Psoas muscle (tissue), 8 donors: Measurements from ENCODE around the gene INTS7. TPM values are rescaled to one million over a fixed set of nuclear protein-coding genes. Genes with fewer than 3 reads are reported as not detected.
"Not testable (repeated sequence)": the region's sequence is repeated elsewhere in the genome, so short reads cannot be mapped to it uniquely, and the experiment has no call there.

Experiments used
- ATAC-seq, 4 donors: fragments of 200-7000 bp; cut with Tn5 transposase; one replicate each; pipeline ENCODE4 v1.9.1; 2020; ENCODE audit warnings: moderate library complexity in 3 of 4, mild to moderate bottlenecking in 2 of 4
- DNase-seq, 2 donors: peaks; one replicate each; pipeline ENCODE4 v3.0.0-alpha.2; 2020
- H3K27ac ChIP-seq: fragments of 200-600 bp; one replicate; pipeline ENCODE4 v1.8.0; 2022
- H3K27me3 ChIP-seq, 3 donors: fragments of 200-600 bp in 1 of 3; one replicate each; pipeline versions ENCODE4 v1.6.1 to v1.8.0; 2013 to 2022; ENCODE audit warnings: low read length in 2 of 3, mild to moderate bottlenecking in 2 of 3, moderate library complexity in 1 of 3; ENCODE audit not compliant: insufficient read depth in 3 of 3
- H3K36me3 ChIP-seq, 2 donors: fragments of 200-600 bp in 1 of 2; one replicate each; pipeline versions ENCODE4 v1.6.1 to v1.8.0; 2013 to 2022; ENCODE audit warnings: low read depth in 1 of 2, mild to moderate bottlenecking in 1 of 2, moderate library complexity in 1 of 2; ENCODE audit not compliant: insufficient read depth in 1 of 2
- H3K4me1 ChIP-seq: fragments of 200-600 bp; one replicate; pipeline ENCODE4 v1.8.0; 2022
- H3K4me3 ChIP-seq: fragments of 200-600 bp; one replicate; pipeline ENCODE4 v1.8.0; 2022; ENCODE audit warnings: mild to moderate bottlenecking
- H3K9me3 ChIP-seq: fragments of 200-600 bp; one replicate; pipeline ENCODE4 v1.8.0; 2022
- WGBS, 3 donors: extraction: QIAGEN DNeasy Blood & Tissue Kit; methylation state at CpG; one replicate each; pipeline versions ENCODE4 v1.1.6 to v1.1.7; 2013; 5-methylcytosine and 5-hydroxymethylcytosine counted together
- intact Hi-C, 2 donors: fragments of 100-400 bp; cut with DNase I; formaldehyde crosslinking; loops; one replicate each; pipeline versions ENCODE4 v1.11.0 to v1.14.2; 2022
- polyA plus RNA-seq, 3 donors: library from polyadenylated mRNA; stranded (reverse); fragments of 200-250 nt; gene quantifications; one replicate each; pipeline ENCODE4 v1.2.3, GENCODE V29; 2013
- total RNA-seq, 4 donors: library from RNA; stranded (reverse); fragmentation: NEBNext Ultra II Directional in 2 of 4; extraction: Animal tissue kit (Norgen Biotek cat#: 25700) in 2 of 4; gene quantifications; one replicate each; pipeline versions ENCODE4 v1.2.1 to v1.2.4, GENCODE V29; 2021 to 2023
- TF ChIP-seq, protein P1 (sequence below): fragments of 200-600 bp; IDR thresholded peaks from one replicate; pipeline ENCODE4 v1.8.0; 2022; ENCODE audit warnings: antibody characterized with exemption
- donor health status: healthy with polysubstance abuse.
- donor health status: DM: no; HTN: no; CAD: no; lungs with moderate emphysema.
- donor health status: Bipolar disorder and iron deficiency.
- donor health status: healthy.
- donor health status: DM: yes; HTN: yes; CAD: no.
- donor health status: DM: no; HTN: no; CAD: no.
- donor health status: DM: no; HTN: no; CAD: no.
- donor health status: DM: yes; HTN: yes; CAD: no.

The INTS7 gene
- total and polyA plus RNA-seq, 7 donors, result 4.4 to 12.7 (median 7.6) TPM

DNA sequence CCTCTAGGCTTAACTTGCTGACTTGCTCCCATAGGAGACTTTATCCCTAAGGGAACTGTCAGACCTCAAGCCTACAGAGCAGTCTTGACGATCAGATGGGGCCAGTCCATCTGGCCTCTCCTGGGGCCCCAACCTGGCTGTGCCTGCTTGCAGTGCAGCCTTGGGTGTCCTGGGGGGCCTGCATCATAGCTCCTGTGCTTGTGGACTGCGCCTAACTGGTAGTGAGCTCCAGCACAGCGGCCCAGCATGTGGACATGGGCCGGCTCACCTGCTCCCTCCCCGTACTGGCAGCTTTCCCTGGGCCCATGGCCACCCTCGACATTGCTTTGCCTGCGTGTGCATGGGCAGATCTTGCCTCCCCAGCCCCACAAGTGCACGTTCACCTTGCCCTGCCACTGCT is 76.1 kb downstream of the INTS7 start:
- Histone ChIP-seq H3K36me3 (peaks cover 0 to 17% of the 10 kb centered on the region in 2 donors), H3K9me3 (no peaks in the 10 kb centered on the region), H3K4me3 (no peak overlapping the region), H3K4me1 (no peaks in the 10 kb centered on the region), H3K27ac (no peak overlapping the region), H3K27me3 (no peaks in the 10 kb centered on the region)
- intact Hi-C loops, result no loop called here
- DNase-seq, result no peak
- TF ChIP-seq, protein P1, sequence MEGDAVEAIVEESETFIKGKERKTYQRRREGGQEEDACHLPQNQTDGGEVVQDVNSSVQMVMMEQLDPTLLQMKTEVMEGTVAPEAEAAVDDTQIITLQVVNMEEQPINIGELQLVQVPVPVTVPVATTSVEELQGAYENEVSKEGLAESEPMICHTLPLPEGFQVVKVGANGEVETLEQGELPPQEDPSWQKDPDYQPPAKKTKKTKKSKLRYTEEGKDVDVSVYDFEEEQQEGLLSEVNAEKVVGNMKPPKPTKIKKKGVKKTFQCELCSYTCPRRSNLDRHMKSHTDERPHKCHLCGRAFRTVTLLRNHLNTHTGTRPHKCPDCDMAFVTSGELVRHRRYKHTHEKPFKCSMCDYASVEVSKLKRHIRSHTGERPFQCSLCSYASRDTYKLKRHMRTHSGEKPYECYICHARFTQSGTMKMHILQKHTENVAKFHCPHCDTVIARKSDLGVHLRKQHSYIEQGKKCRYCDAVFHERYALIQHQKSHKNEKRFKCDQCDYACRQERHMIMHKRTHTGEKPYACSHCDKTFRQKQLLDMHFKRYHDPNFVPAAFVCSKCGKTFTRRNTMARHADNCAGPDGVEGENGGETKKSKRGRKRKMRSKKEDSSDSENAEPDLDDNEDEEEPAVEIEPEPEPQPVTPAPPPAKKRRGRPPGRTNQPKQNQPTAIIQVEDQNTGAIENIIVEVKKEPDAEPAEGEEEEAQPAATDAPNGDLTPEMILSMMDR, result no peak
- no peak for ATAC-seq
- WGBS, 3 donors, result 96 to 97% (median 96%) methylated on average over 8 of the region's 8 CpGs

DNA sequence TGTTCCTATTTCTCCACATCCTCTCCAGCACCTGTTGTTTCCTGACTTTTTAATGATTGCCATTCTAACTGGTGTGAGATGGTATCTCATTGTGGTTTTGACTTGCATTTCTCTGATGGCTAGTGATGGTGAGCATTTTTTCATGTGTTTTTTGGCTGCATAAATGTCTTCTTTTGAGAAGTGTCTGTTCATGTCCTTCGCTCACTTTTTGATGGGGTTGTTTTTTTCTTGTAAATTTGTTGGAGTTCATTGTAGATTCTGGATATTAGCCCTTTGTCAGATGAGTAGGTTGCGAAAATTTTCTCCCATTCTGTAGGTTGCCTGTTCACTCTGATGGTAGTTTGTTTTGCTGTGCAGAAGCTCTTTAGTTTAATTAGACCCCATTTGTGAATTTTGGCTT is 81.3 kb downstream of the INTS7 start:
- DNase-seq, intact Hi-C loops: not testable (repeated sequence)

DNA sequence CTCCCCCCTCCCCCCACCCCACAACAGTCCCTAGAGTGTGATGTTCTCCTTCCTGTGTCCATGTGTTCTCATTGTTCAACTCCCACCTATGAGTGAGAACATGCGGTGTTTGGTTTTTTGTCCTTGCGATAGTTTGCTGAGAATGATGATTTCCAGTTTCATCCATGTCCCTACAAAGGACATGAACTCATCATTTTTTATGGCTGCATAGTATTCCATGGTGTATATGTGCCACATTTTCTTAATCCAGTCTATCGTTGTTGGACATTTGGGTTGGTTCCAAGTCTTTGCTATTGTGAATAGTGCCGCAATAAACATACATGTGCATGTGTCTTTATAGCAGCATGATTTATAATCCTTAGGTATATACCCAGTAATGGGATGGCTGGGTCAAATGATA is 81.8 kb downstream of the INTS7 start:
- DNase-seq, H3K4me1 ChIP-seq, H3K9me3 ChIP-seq, H3K4me3 ChIP-seq, ATAC-seq, H3K27me3 ChIP-seq, H3K27ac ChIP-seq, intact Hi-C loops: not testable (repeated sequence)
- H3K36me3 ChIP-seq, result peaks cover 0 to 33% of the 10 kb centered on the region in 2 donors
- WGBS, 3 donors, result 93 to 100% (median 100%) methylated on average over 1 to 2 of the region's 4 CpGs

More for the DNA sequence above, 81.3 kb downstream of the INTS7 start:
- H3K27me3 ChIP-seq, H3K4me1 ChIP-seq, H3K9me3 ChIP-seq, ATAC-seq, H3K4me3 ChIP-seq, H3K27ac ChIP-seq: not testable (repeated sequence)
- peaks cover 0 to 33% of the 10 kb centered on the region in 2 donors for H3K36me3 ChIP-seq
- no CpG with 5 or more reads among the region's 2 CpGs for WGBS, 3 donors

DNA sequence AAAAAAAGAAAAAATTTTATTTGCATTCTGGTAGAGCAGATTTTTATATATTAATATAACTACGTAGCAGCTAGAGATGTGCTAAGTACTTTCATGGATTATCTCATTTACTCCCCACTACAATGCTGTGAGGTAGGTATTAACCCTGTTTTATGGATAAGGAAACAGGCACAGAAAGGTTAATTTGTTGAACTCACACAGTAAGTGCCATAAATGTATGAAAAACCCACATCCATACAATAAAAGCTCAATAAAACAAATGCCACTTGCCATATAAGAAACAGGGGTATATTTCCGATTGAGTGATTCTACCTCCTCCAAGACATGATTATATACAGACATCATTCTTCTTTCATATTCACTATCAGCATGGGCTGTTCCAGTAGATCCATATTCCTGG is 83.1 kb downstream of the INTS7 start:
- WGBS, 3 donors, result 92 to 97% (median 97%) methylated on average over 2 of the region's 2 CpGs
- no peaks in the 10 kb centered on the region for H3K9me3 ChIP-seq
- no peaks in the 10 kb centered on the region for H3K27me3 ChIP-seq
- ATAC-seq (no peak), DNase-seq (no peak)
- intact Hi-C loops, result no loop called here
- H3K27ac ChIP-seq, result no peak overlapping the region
- H3K36me3 ChIP-seq, result peaks cover 0 to 27% of the 10 kb centered on the region in 2 donors
- TF ChIP-seq, protein P1, result no peak
- no peak overlapping the region for H3K4me3 ChIP-seq
- H3K4me1 ChIP-seq, result no peaks in the 10 kb centered on the region

DNA sequence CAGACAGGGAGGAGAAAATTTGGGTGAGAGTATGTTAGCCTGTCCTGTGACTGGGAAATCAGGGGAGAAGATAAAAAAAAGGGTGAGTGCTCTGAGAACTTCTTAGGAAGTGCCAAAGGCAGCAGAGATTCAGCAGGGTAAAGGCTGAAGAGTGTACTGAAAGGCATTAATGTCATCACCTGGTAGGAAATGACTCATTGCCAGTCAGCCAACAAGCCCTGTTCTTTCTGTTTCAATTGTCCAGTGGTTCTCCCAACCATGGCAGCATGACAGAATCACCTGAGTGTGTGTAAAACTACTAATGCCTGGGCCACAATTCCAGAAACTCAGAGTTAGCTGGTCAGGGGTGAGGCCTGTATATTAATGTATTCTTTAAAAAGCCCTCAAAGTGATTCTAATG is 83.5 kb downstream of the INTS7 start:
- Histone ChIP-seq H3K27me3 (no peaks in the 10 kb centered on the region), H3K9me3 (no peaks in the 10 kb centered on the region), H3K36me3 (peaks cover 0 to 23% of the 10 kb centered on the region in 2 donors), H3K27ac (no peak overlapping the region), H3K4me1 (no peaks in the 10 kb centered on the region), H3K4me3 (no peak overlapping the region)
- TF ChIP-seq, protein P1, result no peak
- intact Hi-C loops, result no loop called here
- ATAC-seq, result no peak
- no peak for DNase-seq

DNA sequence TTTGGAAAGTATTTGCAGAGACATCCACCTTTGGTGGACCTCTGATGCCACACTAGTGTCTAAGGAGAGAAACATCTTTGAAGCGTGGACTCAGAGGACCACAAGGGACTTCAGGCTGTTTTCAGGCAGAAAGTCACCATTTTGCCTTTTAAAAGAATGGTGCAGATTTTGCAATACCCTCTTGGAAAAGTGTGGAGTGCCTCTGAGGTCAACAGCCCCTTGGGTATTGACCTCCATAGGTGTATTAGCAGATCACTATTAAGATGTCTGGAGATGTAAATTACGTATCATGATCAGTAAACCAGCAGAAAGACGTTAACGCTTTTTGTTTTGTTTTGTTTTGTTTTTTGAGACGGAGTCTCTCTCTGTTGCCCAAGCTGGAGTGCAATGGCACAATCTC is 87.0 kb downstream of the INTS7 start:
- Histone ChIP-seq H3K4me3 (no peak overlapping the region), H3K27me3 (no peaks in the 10 kb centered on the region), H3K9me3 (no peaks in the 10 kb centered on the region), H3K4me1 (no peaks in the 10 kb centered on the region), H3K27ac (no peak overlapping the region), H3K36me3 (peaks cover 0 to 31% of the 10 kb centered on the region in 2 donors)
- no peak for ATAC-seq
- DNase-seq, result no peak
- intact Hi-C loops, result loop anchor here (5.0 to 10.0 kb wide), 2 partner anchors 264 to 266 kb away; no protein-coding TSS in a partner anchor
- TF ChIP-seq, protein P1, result no peak
- 96 to 97% (median 97%) methylated on average over 5 of the region's 5 CpGs for WGBS, 3 donors
